H9 (cell line): ENCODE measurements around the gene CEP63. TPM values are rescaled to one million over a fixed set of nuclear protein-coding genes. Genes with fewer than 3 reads are reported as not detected.
A peak's percentile ranks its signal among the peaks of the same experiment; 100 is the strongest.

Experiments
- DNase-seq: peaks from one replicate; pipeline ENCODE4 v3.0.0-alpha.2; 2017
- H2AFZ ChIP-seq: one replicate; pipeline ENCODE4 v1.6.1; 2013; ENCODE audit warnings: mild to moderate bottlenecking, low read length, control low read depth, moderate library complexity
- H2AK5ac ChIP-seq: 2 replicates; pipeline ENCODE4 v1.6.1; 2013; ENCODE audit warnings: low read length, control low read depth, mixed read lengths; ENCODE audit not compliant: insufficient read length
- H2BK120ac ChIP-seq: one replicate; pipeline ENCODE4 v1.6.1; 2013; ENCODE audit warnings: low read depth, mild to moderate bottlenecking, low read length, control low read depth, inconsistent platforms; ENCODE audit not compliant: poor library complexity, severe bottlenecking
- H2BK12ac ChIP-seq: 2 replicates; pipeline ENCODE4 v1.6.1; 2013; ENCODE audit warnings: low read length, control low read depth, mixed read lengths, low read depth; ENCODE audit not compliant: insufficient read length
- H2BK15ac ChIP-seq: 2 replicates; pipeline ENCODE4 v1.6.1; 2013; ENCODE audit warnings: low read depth, low read length, control low read depth
- H2BK20ac ChIP-seq: one replicate; pipeline ENCODE4 v1.6.1; 2013; ENCODE audit warnings: low read depth, mild to moderate bottlenecking, low read length, control low read depth, inconsistent platforms; ENCODE audit not compliant: poor library complexity, severe bottlenecking
- H2BK5ac ChIP-seq: 2 replicates; pipeline ENCODE4 v1.6.1; 2013; ENCODE audit warnings: low read length, control low read depth, mixed read lengths; ENCODE audit not compliant: insufficient read length
- H3K14ac ChIP-seq: 2 replicates; pipeline ENCODE4 v1.6.1; 2013; ENCODE audit warnings: low read length, control low read depth; ENCODE audit not compliant: insufficient read depth
- H3K18ac ChIP-seq: 2 replicates; pipeline ENCODE4 v1.6.1; 2013; ENCODE audit warnings: low read depth, mild to moderate bottlenecking, mixed read lengths, low read length, control low read depth; ENCODE audit not compliant: insufficient read length
- H3K23ac ChIP-seq: 2 replicates; pipeline ENCODE4 v1.6.1; 2013; ENCODE audit warnings: low read length, control low read depth, mixed read lengths, low read depth; ENCODE audit not compliant: insufficient read length
- H3K23me2 ChIP-seq: 2 replicates; pipeline ENCODE4 v1.6.1; 2013; ENCODE audit warnings: low read depth, mild to moderate bottlenecking, mixed read lengths, low read length, control low read depth; ENCODE audit not compliant: insufficient read length, poor library complexity, severe bottlenecking
- H3K27ac ChIP-seq: 2 replicates; pipeline ENCODE4 v1.5.1; 2013; ENCODE audit warnings: low read length, control low read depth, mixed read lengths, low read depth; ENCODE audit not compliant: insufficient read length
- H3K27me3 ChIP-seq: 2 replicates; pipeline ENCODE4 v1.6.1; 2013; ENCODE audit warnings: low read length, control low read depth, inconsistent platforms; ENCODE audit not compliant: insufficient read depth
- H3K4ac ChIP-seq: 2 replicates; pipeline ENCODE4 v1.6.1; 2013; ENCODE audit warnings: low read depth, mild to moderate bottlenecking, control low read depth, inconsistent platforms, low read length, moderate library complexity
- H3K4me1 ChIP-seq: 2 replicates; pipeline ENCODE4 v1.6.1; 2013; ENCODE audit warnings: low read length, control low read depth, inconsistent platforms; ENCODE audit not compliant: insufficient read depth
- H3K4me2 ChIP-seq: 2 replicates; pipeline ENCODE4 v1.6.1; 2013; ENCODE audit warnings: low read length, control low read depth, mixed read lengths; ENCODE audit not compliant: insufficient read length, insufficient read depth
- H3K56ac ChIP-seq: 2 replicates; pipeline ENCODE4 v1.6.1; 2013; ENCODE audit warnings: low read depth, mild to moderate bottlenecking, mixed read lengths, low read length, control low read depth; ENCODE audit not compliant: insufficient read length
- H3K79me1 ChIP-seq: 2 replicates; pipeline ENCODE4 v1.6.1; 2013; ENCODE audit warnings: low read depth, mild to moderate bottlenecking, moderate library complexity, low read length, control low read depth, inconsistent platforms; ENCODE audit not compliant: insufficient read depth, poor library complexity, severe bottlenecking
- H3K79me2 ChIP-seq: 2 replicates; pipeline ENCODE4 v1.6.1; 2013; ENCODE audit warnings: low read length, control low read depth, inconsistent platforms; ENCODE audit not compliant: insufficient read depth
- H3K9ac ChIP-seq: 2 replicates; pipeline ENCODE4 v1.6.1; 2013; ENCODE audit warnings: low read length, control low read depth, mixed read lengths; ENCODE audit not compliant: insufficient read length; ENCODE audit errors: extremely low read depth
- H3K9me3 ChIP-seq: one replicate; pipeline ENCODE4 v1.6.1; 2013; ENCODE audit warnings: low read depth, low read length, inconsistent platforms; ENCODE audit not compliant: control insufficient read depth
- H3T11ph ChIP-seq: one replicate; pipeline ENCODE4 v1.6.1; 2013; ENCODE audit warnings: mild to moderate bottlenecking, low read length, control low read depth, inconsistent platforms
- H4K20me1 ChIP-seq: one replicate; pipeline ENCODE4 v1.6.1; 2013; ENCODE audit not compliant: control insufficient read depth, insufficient read length, insufficient read depth
- H4K5ac ChIP-seq: 2 replicates; pipeline ENCODE4 v1.6.1; 2013; ENCODE audit warnings: low read depth, mild to moderate bottlenecking, mixed read lengths, low read length, control low read depth; ENCODE audit not compliant: insufficient read length
- H4K8ac ChIP-seq: replicated peaks from 2 replicates; pipeline ENCODE4 v1.6.1; 2013; ENCODE audit warnings: low read length, control low read depth, mixed read lengths, low read depth; ENCODE audit not compliant: insufficient read length
- H4K91ac ChIP-seq: 2 replicates; pipeline ENCODE4 v1.6.1; 2013; ENCODE audit warnings: low read depth, mild to moderate bottlenecking, moderate library complexity, mixed read lengths, low read length, control low read depth; ENCODE audit not compliant: insufficient read length
- H3K27ac Mint-ChIP-seq, 3 experiments: 2 replicates in 2 of 3; 3 replicates in 1 of 3; pipeline ENCODE4 v1.8.0; 2020 to 2021; ENCODE audit warnings: mixed read lengths in 3 of 3, mild to moderate bottlenecking in 1 of 3, moderate library complexity in 1 of 3
- H3K27me3 Mint-ChIP-seq: 2 replicates; pipeline ENCODE4 v1.8.0; 2021; ENCODE audit warnings: low read depth, mild to moderate bottlenecking, moderate library complexity, mixed read lengths
- H3K36me3 Mint-ChIP-seq, 3 experiments: 2 replicates in 2 of 3; 3 replicates in 1 of 3; pipeline ENCODE4 v1.8.0; 2020 to 2021; ENCODE audit warnings: low read depth in 3 of 3, mixed read lengths in 3 of 3; ENCODE audit not compliant: insufficient read depth in 1 of 3
- H3K4me1 Mint-ChIP-seq, 2 experiments: 2 replicates each; pipeline ENCODE4 v1.8.0; 2020; ENCODE audit warnings: mixed read lengths in 2 of 2
- H3K4me3 Mint-ChIP-seq, 2 experiments: 2 replicates in 1 of 2; 3 replicates in 1 of 2; pipeline ENCODE4 v1.8.0; 2020 to 2021; ENCODE audit warnings: mild to moderate bottlenecking in 2 of 2, mixed read lengths in 2 of 2, moderate library complexity in 1 of 2
- H3K9me3 Mint-ChIP-seq, 2 experiments: 2 replicates in 1 of 2; 3 replicates in 1 of 2; pipeline ENCODE4 v1.8.0; 2020; ENCODE audit warnings: mild to moderate bottlenecking in 2 of 2, mixed read lengths in 2 of 2, moderate library complexity in 1 of 2
- WGBS: extraction: QIAGEN DNeasy Blood & Tissue Kit; methylation state at CpG from one replicate; pipeline ENCODE4 v1.1.7; 2013; ENCODE audit warnings: missing lambda C conversion rate, low lambda C conversion rate, mixed read lengths; ENCODE audit not compliant: insufficient read length; ENCODE audit errors: extremely low coverage; 5-methylcytosine and 5-hydroxymethylcytosine counted together
- total RNA-seq: library from RNA; stranded (reverse); gene quantifications from 2 replicates; pipeline ENCODE4 v1.2.1, GENCODE V29; 2021
- TF ChIP-seq, protein P1 (sequence below): fragments of 200-600 bp; sonication (generic); conservative IDR thresholded peaks from 3 replicates; pipeline ENCODE4 v1.8.0; 2021; ENCODE audit warnings: antibody characterized with exemption, mild to moderate bottlenecking

Gene CEP63
- total RNA-seq, 1 experiment from 2014 or later: 16.2 TPM

DNA sequence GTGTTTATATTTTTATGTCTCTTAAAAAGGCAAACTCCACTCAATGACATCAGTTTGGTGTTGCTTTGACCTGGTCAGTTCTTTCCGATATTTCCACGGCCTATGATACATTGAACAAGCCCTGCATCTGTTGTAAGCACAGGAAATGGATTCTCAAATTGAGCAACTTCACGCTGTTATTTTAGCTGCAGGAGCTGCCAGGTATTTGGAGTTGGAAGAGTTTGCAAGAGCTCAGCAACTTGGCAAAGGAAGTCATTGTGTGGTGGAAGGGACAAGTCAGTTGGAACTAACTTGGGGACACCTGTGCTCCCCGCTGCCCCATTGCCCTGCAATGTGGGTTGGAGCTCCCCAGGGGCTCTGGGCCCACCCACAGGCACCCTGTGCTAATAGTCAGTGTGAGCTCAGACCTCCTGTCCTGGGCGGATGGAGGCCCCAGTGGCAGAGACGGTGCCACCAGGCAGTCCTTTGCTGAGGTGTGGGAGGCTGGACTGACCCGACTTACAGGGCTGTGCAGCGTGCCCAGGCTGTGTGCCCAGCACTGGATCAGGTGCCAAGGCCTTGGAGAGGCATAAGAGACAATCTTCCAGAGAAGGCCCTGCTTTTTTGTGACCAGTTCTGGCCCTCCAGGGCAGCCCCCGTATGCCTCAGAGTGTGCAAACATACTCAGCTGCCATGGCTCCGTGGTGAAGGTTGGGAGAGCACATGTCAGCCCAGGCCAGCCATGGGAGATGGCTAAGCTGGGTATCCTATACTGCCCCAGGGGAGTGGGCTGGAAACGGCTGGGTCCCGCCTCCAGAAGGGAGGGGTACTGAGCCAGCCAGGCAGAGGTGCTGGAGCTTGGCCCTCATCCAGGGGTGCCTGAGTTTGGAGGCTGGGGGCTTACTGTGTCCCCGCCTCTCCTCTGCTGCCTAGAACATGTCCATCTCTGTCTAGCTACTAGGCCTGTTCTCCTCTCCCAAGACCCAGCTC lies 121.5 kb downstream of the CEP63 start:
- H3K9me3 ChIP-seq: no peaks in the 10 kb centered on the region
- TF ChIP-seq, protein P1, sequence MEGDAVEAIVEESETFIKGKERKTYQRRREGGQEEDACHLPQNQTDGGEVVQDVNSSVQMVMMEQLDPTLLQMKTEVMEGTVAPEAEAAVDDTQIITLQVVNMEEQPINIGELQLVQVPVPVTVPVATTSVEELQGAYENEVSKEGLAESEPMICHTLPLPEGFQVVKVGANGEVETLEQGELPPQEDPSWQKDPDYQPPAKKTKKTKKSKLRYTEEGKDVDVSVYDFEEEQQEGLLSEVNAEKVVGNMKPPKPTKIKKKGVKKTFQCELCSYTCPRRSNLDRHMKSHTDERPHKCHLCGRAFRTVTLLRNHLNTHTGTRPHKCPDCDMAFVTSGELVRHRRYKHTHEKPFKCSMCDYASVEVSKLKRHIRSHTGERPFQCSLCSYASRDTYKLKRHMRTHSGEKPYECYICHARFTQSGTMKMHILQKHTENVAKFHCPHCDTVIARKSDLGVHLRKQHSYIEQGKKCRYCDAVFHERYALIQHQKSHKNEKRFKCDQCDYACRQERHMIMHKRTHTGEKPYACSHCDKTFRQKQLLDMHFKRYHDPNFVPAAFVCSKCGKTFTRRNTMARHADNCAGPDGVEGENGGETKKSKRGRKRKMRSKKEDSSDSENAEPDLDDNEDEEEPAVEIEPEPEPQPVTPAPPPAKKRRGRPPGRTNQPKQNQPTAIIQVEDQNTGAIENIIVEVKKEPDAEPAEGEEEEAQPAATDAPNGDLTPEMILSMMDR: no peak

More for the DNA sequence above, 121.5 kb downstream of the CEP63 start:
- Histone ChIP-seq H3K14ac (no peak overlapping the region; the same call in 1 of the 2 replicates), H3K56ac (no peak overlapping the region), H4K8ac (no peak overlapping the region), H3K18ac (no peak overlapping the region), H2AFZ (no peak overlapping the region), H4K91ac (no peak overlapping the region), H3K27ac (no peak overlapping the region), H4K20me1 (no peaks in the 10 kb centered on the region), H3T11ph (no peak overlapping the region), H3K79me1 (no peaks in the 10 kb centered on the region), H2BK5ac (no peak overlapping the region), H3K4me2 (no peak overlapping the region), H2BK12ac (no peak overlapping the region), H3K23ac (no peak overlapping the region), H3K4ac (no peak overlapping the region), H2BK15ac (no peak overlapping the region), H3K27me3 (no peaks in the 10 kb centered on the region), H3K4me1 (no peaks in the 10 kb centered on the region; the same call in 1 of the 2 replicates), H4K5ac (no peak overlapping the region), H2BK20ac (no peak overlapping the region), H3K23me2 (no peaks in the 10 kb centered on the region), H2AK5ac (no peak overlapping the region), H2BK120ac (no peak overlapping the region), H3K79me2 (no peaks in the 10 kb centered on the region), H3K9ac (no peak overlapping the region)
- Mint-ChIP-seq H3K36me3 (no peaks in the 10 kb centered on the region; a peak in 1 of 7 replicates), H3K4me3 (no peak overlapping the region), H3K27me3 (peaks cover 28% of the 10 kb centered on the region), H3K9me3 (no peaks in the 10 kb centered on the region), H3K4me1 (peaks cover under 1 to 8% of the 10 kb centered on the region in 2 experiments; a peak in 3 of 4 replicates), H3K27ac (0 out of 7 replicates have a peak overlapping the region, but pooled peaks of 1 of the 3 experiments have one; percentile 82)
- no CpG with 5 or more reads among the region's 13 CpGs for WGBS
- DNase-seq: no peak
